GM19023 (cell line): Measurements from ENCODE around the gene CELF6.
"Not testable (repeated sequence)": the region's sequence is repeated elsewhere in the genome, so short reads cannot be mapped to it uniquely, and the experiment has no call there.

ENCODE experiments used
- ATAC-seq: cut with Tn5 transposase; IDR thresholded peaks from one replicate; pipeline ENCODE4 v1.9.1; 2021; ENCODE audit warnings: mild to moderate bottlenecking, moderate library complexity; ENCODE audit not compliant: unreplicated experiment

The CELF6 gene

GRCh38 chr15:72318408-72318942 is 1.5 kb downstream of the CELF6 start:
- ATAC-seq = no peak

DNA sequence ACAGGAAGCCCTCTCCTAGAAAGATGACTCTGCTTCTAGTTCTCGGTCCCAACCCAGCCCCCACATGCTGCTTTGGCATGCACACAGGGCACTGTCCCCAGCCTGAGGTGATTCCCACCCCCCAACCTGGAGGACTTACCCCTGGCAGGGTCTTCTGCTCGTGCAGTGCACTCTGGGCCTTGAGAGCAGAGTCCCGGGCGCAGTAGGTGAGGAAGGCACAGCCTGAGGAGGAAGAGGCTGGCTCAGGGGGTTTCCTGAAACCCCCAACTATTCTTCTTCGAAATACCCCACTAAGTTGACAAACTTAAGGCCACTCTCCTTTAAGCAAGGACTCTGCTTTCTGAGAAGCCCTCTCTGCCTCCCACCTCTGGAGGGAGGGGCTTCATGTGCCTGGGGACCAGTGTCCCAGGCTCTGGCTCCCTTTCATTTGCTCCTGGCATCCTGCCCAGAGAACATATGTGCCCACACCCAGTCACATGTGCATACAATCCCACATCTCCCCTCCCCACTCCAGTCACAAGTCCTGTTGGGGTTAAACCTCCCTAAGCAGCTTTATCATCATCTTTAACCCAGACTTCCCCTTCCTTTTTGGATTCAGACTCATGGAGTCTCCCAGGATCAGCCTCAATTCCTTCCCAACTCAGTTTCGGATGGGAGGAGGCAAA is 4.1 kb downstream of the CELF6 start:
- no peak for ATAC-seq

DNA sequence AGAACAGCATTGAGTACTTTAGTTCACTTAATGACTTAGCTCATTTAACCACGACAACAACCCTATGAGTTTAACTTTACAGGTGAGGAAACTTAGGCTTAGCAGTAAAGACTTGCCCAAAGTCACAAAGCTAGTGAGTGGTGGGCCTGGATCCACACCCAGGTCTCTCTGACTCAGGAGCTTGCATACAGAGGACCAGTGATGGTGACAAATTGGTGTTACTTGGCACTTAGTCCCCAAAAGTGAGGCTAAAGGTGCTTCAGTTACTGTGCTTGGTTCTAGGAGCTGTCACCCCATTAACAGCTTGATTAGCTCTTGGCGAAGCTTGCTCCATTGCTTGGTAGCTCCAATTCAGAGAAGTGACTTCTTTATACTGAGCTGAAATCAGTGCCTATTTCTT is 6.1 kb downstream of the CELF6 start:
- ATAC-seq = no peak

DNA sequence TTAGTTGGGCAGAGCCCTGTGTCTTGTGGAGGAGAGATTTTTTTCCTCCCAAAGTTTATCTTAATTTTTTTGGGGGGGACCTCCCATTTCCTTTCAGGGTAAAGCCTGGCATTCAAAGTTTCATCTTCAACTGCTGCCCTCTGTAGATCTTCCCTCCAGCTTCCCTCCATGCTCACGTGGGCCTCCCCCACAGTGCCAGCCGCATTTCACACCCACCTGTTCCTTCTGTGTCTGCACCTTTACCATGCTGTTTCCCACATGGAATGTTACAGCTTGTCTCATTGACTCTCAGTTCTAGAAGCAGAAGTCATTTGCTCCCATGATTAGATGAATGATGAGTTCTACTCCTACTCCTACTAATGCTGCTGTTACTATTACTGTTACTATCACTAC is 6.5 kb downstream of the CELF6 start:
- no peak for ATAC-seq

- no peak for ATAC-seq
Observed at GRCh38 chr15:72312605-72313447, 7.1 kb downstream of the CELF6 start.

GRCh38 chr15:72307026-72307425 is 12.9 kb downstream of the CELF6 start:
- ATAC-seq = no peak

DNA sequence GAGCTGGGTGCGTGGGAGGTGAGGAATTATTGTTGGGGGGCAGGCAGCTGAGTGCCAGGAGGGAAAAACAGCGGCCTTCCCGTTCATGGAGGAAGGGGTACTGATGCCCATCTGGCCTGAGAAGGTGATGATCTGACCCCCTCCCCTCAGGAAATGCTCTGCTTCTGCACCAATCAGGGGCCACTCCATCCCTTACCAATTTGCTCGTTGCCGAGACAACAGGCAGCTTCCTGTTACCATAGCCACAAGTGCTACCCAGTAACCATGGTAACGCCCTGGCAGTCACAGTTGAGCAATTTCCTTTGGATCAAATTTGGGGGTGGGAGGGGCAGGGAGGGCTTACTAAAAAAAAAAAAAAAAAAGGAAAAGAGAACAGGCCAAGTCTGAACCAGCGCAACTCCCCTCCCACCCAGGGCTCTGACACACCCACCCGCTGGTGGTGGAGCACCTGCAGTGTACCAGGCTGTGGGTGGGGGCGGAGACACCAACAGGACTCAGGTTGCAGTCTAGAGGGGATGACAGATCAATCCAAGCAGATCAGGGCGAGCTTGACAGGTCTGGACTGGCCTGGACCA is 13.7 kb downstream of the CELF6 start:
- no peak for ATAC-seq

GRCh38 chr15:72304596-72304995 is 15.4 kb downstream of the CELF6 start:
- ATAC-seq = no peak

- no peak for ATAC-seq
Observed at GRCh38 chr15:72302955-72303354, 17.0 kb downstream of the CELF6 start.

- no peak for ATAC-seq
Observed at GRCh38 chr15:72289597-72290325, 30.2 kb downstream of the CELF6 start.

GRCh38 chr15:72288796-72289596 is 31.0 kb downstream of the CELF6 start:
- no peak for ATAC-seq

DNA sequence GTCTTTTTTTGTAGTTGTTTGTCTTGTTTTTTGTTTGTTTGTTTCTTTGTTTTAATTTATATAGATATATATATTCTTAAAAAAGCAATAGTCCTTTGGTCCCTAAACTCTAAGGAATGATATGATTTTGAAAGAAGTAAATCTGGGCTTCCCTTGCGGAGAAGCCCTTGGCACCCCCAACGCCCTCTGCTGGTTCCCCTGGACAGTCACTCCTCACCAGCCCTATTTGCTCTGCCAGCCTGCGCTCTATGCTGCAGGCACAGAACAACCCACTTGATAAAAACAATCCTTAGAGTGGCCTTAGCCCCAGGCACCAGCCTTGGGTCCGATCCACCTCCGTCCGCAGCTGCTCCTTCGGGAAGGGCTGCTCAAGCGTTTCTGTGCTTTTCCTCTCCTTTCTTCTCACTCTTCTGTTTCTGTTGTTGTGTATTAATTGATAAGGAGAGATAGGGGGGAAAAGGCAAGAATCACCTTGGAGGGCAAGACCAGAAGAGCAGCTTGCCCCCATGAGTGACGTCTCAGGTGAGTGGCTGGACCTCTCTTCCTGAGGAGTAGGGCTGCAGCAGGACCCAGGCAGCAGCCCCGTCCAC is 33.9 kb downstream of the CELF6 start:
- ATAC-seq = no peak

GRCh38 chr15:72285402-72285801 is 34.6 kb downstream of the CELF6 start:
- no peak for ATAC-seq

GRCh38 chr15:72284781-72285180 is 35.2 kb downstream of the CELF6 start:
- ATAC-seq = no peak

- no peak for ATAC-seq
Observed at GRCh38 chr15:72281713-72282112, 38.2 kb downstream of the CELF6 start.

GRCh38 chr15:72280751-72281150 is 39.2 kb downstream of the CELF6 start:
- no peak for ATAC-seq

- no peak for ATAC-seq
Observed at GRCh38 chr15:72278737-72279136, 41.2 kb downstream of the CELF6 start.

GRCh38 chr15:72276326-72276700 is 43.6 kb downstream of the CELF6 start:
- no peak for ATAC-seq

DNA sequence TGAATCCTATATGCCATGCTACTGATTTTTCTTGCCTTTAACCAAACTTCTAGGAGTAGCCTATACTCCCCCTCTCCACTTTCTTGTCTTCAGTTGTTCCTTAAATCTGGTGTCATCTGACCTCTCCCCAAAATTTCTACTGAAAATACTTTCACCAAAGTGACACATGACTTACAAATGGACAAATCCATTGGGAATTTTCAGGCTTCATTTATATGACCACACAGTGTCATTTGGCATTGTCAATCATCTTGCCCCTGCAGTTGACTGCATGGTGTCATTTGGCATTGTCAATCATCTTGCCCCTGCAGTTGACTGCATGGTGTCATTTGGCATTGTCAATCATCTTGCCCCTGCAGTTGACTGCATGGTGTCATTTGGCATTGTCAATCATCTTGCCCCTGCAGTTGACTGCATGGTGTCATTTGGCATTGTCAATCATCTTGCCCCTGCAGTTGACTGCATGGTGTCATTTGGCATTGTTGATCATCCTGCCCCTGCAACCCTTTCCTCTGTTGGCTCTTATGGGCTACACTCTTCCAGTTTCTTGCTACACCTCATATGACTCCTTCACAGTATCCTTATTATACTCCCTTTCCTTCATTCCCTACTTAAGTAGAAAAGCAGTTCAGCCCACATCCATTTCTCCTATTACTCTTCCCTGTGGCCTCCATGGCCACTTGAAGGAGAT is 44.2 kb downstream of the CELF6 start:
- ATAC-seq = not testable (repeated sequence)
